CD14-positive monocyte (primary cell): ENCODE results near the gene AGBL1. TPM values are rescaled to one million over a fixed set of nuclear protein-coding genes. Genes with fewer than 3 reads are reported as not detected.

Experiments
- DNase-seq, 3 donors: peaks; one replicate each; pipeline ENCODE4 v3.0.0-alpha.2; 2011 to 2022
- H2AFZ ChIP-seq: 2 replicates; pipeline ENCODE4 v1.6.0; 2012; ENCODE audit warnings: mild to moderate bottlenecking, low read depth, low read length, inconsistent platforms; ENCODE audit not compliant: insufficient read depth, poor library complexity, severe bottlenecking
- H3K27ac ChIP-seq, 2 donors: 1 replicate in 1 of 2; 2 replicates in 1 of 2; pipeline ENCODE4 v1.5.1; 2012 to 2013; ENCODE audit warnings: low read length in 2 of 2, control low read depth in 1 of 2, inconsistent platforms in 1 of 2, low read depth in 1 of 2, mild to moderate bottlenecking in 1 of 2
- H3K27me3 ChIP-seq, 2 donors: one replicate each; pipeline versions ENCODE4 v1.6.0 to v1.6.1; 2011 to 2013; ENCODE audit warnings: low read length in 2 of 2; ENCODE audit not compliant: control insufficient read depth in 2 of 2, insufficient read depth in 2 of 2
- H3K36me3 ChIP-seq, 2 donors: replicated peaks in 1 of 2; 1 replicate in 1 of 2; 2 replicates in 1 of 2; pipeline versions ENCODE4 v1.5.1 to v1.6.1; 2012 to 2013; ENCODE audit warnings: low read length in 2 of 2, control low read depth in 1 of 2, inconsistent platforms in 1 of 2, mild to moderate bottlenecking in 1 of 2; ENCODE audit not compliant: insufficient read depth in 2 of 2, control insufficient read depth in 1 of 2
- H3K4me1 ChIP-seq, 2 donors: 1 replicate in 1 of 2; 2 replicates in 1 of 2; pipeline versions ENCODE4 v1.5.1 to v1.6.1; 2012 to 2013; ENCODE audit warnings: low read length in 2 of 2, control low read depth in 1 of 2, inconsistent platforms in 1 of 2, mild to moderate bottlenecking in 1 of 2, moderate library complexity in 1 of 2; ENCODE audit not compliant: insufficient read depth in 2 of 2, control insufficient read depth in 1 of 2
- H3K4me2 ChIP-seq: replicated peaks from 2 replicates; pipeline ENCODE3; 2012; ENCODE audit warnings: low read length, moderate library complexity, mild to moderate bottlenecking; ENCODE audit not compliant: poor library complexity, severe bottlenecking; ENCODE audit errors: extremely low read depth
- H3K4me3 ChIP-seq, 3 experiments: fragments of 200-600 bp in 1 of 3; sonication (generic) in 1 of 3; replicated peaks in 1 of 3; 1 replicate in 2 of 3; 2 replicates in 1 of 3; pipeline ENCODE4 v1.5.1; 2011 to 2013; ENCODE audit warnings: low read length in 3 of 3, mild to moderate bottlenecking in 3 of 3, control low read depth in 2 of 3, low read depth in 2 of 3, inconsistent platforms in 1 of 3, moderate library complexity in 1 of 3
- H3K79me2 ChIP-seq: 2 replicates; pipeline ENCODE4 v1.6.0; 2012; ENCODE audit warnings: mild to moderate bottlenecking, control low read depth, inconsistent platforms, low read length, moderate library complexity; ENCODE audit not compliant: insufficient read depth
- H3K9ac ChIP-seq: 2 replicates; pipeline ENCODE4 v1.6.0; 2017; ENCODE audit warnings: low read length, mild to moderate bottlenecking; ENCODE audit not compliant: insufficient read depth, poor library complexity, severe bottlenecking
- H3K9me3 ChIP-seq, 2 donors: replicated peaks in 1 of 2; 1 replicate in 1 of 2; 2 replicates in 1 of 2; pipeline versions ENCODE4 v1.5.1 to v1.6.1; 2012 to 2013; ENCODE audit warnings: low read length in 2 of 2, control low read depth in 1 of 2; ENCODE audit not compliant: control insufficient read depth in 1 of 2, insufficient read depth in 1 of 2
- H4K20me1 ChIP-seq: 2 replicates; pipeline ENCODE4 v1.6.0; 2012; ENCODE audit warnings: mild to moderate bottlenecking, low read length, control low read depth, moderate library complexity; ENCODE audit not compliant: insufficient read depth
- H3K27ac Mint-ChIP-seq, 7 donors: one replicate each; pipeline ENCODE4 v1.8.0; 2020; ENCODE audit warnings: mild to moderate bottlenecking in 7 of 7, mixed read lengths in 7 of 7, moderate library complexity in 6 of 7, inconsistent platforms in 2 of 7
- H3K27me3 Mint-ChIP-seq, 3 donors: one replicate each; pipeline ENCODE4 v1.8.0; 2021 to 2022; ENCODE audit warnings: low read depth in 3 of 3, mild to moderate bottlenecking in 3 of 3, mixed read lengths in 3 of 3, moderate library complexity in 3 of 3, inconsistent platforms in 1 of 3
- H3K36me3 Mint-ChIP-seq, 2 donors: one replicate each; pipeline ENCODE4 v1.8.0; 2020; ENCODE audit warnings: mixed read lengths in 2 of 2, inconsistent platforms in 1 of 2, mild to moderate bottlenecking in 1 of 2
- H3K4me1 Mint-ChIP-seq: one replicate; pipeline ENCODE4 v1.8.0; 2020; ENCODE audit warnings: mild to moderate bottlenecking, mixed read lengths
- H3K4me3 Mint-ChIP-seq, 2 donors: one replicate each; pipeline ENCODE4 v1.8.0; 2020; ENCODE audit warnings: mild to moderate bottlenecking in 2 of 2, mixed read lengths in 2 of 2, moderate library complexity in 1 of 2
- H3K9me3 Mint-ChIP-seq, 7 donors: one replicate each; pipeline ENCODE4 v1.8.0; 2020 to 2022; ENCODE audit warnings: mixed read lengths in 7 of 7, mild to moderate bottlenecking in 6 of 7, moderate library complexity in 6 of 7, inconsistent platforms in 2 of 7
- CTCF ChIP-seq: fragments of 200-600 bp; IDR thresholded peaks from one replicate; pipeline ENCODE4 v1.8.0; 2022; ENCODE audit warnings: antibody characterized with exemption, mild to moderate bottlenecking
- WGBS: methylation state at CpG from one replicate; pipeline ENCODE4 v1.1.5; 2013; ENCODE audit warnings: missing lambda C conversion rate; ENCODE audit not compliant: insufficient coverage; 5-methylcytosine and 5-hydroxymethylcytosine counted together
- intact Hi-C, 2 donors: fragments of 100-400 bp; cut with micrococcal nuclease; formaldehyde crosslinking; loops; one replicate each; pipeline versions ENCODE4 v1.15.0 to v1.15.1; 2023
- polyA plus RNA-seq, 3 donors: library from polyadenylated mRNA; depleted of rRNA in 1 of 3; unstranded in 2 of 3; stranded (reverse) in 1 of 3; fragments of 300-500 nt in 2 of 3; fragments of >200 nt in 1 of 3; fragmentation: Illumina TruSeq in 2 of 3; gene quantifications; 1 replicate in 2 of 3; 2 replicates in 1 of 3; pipeline ENCODE4 v1.2.3, GENCODE V29; 2012 to 2021

AGBL1 gene
- polyA plus RNA-seq, 3 donors = not detected

GRCh38 chr15:86515625-86516024, 436.0 kb downstream of the AGBL1 start:
- no peak overlapping the region for H3K27ac ChIP-seq
- no peak for TF ChIP-seq CTCF
- H3K36me3 Mint-ChIP-seq = no peaks in the 10 kb centered on the region

GRCh38 chr15:86522721-86523120, 443.1 kb downstream of the AGBL1 start:
- no peak overlapping the region for H2AFZ ChIP-seq
- H3K9me3 ChIP-seq = peaks cover 3 to 12% of the 10 kb centered on the region in 2 donors
- Mint-ChIP-seq H3K9me3 (peaks cover 0 to 9% (median 4%) of the 10 kb centered on the region in 7 donors), H3K27ac (no peak overlapping the region), H3K4me3 (no peak overlapping the region), H3K27me3 (peaks cover 0 to under 1% (median 0%) of the 10 kb centered on the region in 3 donors), H3K36me3 (no peaks in the 10 kb centered on the region), H3K4me1 (no peaks in the 10 kb centered on the region)
- H3K27me3 ChIP-seq = no peaks in the 10 kb centered on the region
- no peaks in the 10 kb centered on the region for H3K36me3 ChIP-seq
- no peaks in the 10 kb centered on the region for H3K79me2 ChIP-seq
- no peaks in the 10 kb centered on the region for H3K4me1 ChIP-seq
- DNase-seq = no peak
- no peaks in the 10 kb centered on the region for H4K20me1 ChIP-seq
- no peak for TF ChIP-seq CTCF
- H3K27ac ChIP-seq = no peak overlapping the region
- intact Hi-C loops = no loop called here
- no peak overlapping the region for H3K4me2 ChIP-seq
- H3K9ac ChIP-seq = no peak overlapping the region
- WGBS = 100% methylated on average over 3 of the region's 3 CpGs
- H3K4me3 ChIP-seq = no peak overlapping the region

More at GRCh38 chr15:86515625-86516024, 436.0 kb downstream of the AGBL1 start:
- Histone ChIP-seq H3K9me3 (no peaks in the 10 kb centered on the region), H4K20me1 (no peaks in the 10 kb centered on the region), H3K4me3 (no peak overlapping the region), H3K4me1 (no peaks in the 10 kb centered on the region), H2AFZ (no peak overlapping the region), H3K9ac (no peak overlapping the region), H3K27me3 (no peaks in the 10 kb centered on the region), H3K79me2 (no peaks in the 10 kb centered on the region), H3K36me3 (no peaks in the 10 kb centered on the region), H3K4me2 (no peak overlapping the region)
- 85% methylated on average over 3 of the region's 4 CpGs for WGBS
- intact Hi-C loops = no loop called here
- no peak overlapping the region for H3K27ac Mint-ChIP-seq
- no peaks in the 10 kb centered on the region for H3K4me1 Mint-ChIP-seq
- peaks cover 0 to 6% (median 3%) of the 10 kb centered on the region in 7 donors for H3K9me3 Mint-ChIP-seq
- DNase-seq = no peak
- no peak overlapping the region for H3K4me3 Mint-ChIP-seq
- H3K27me3 Mint-ChIP-seq = peaks cover 0 to 3% (median 0%) of the 10 kb centered on the region in 3 donors
